ENCODE data around the gene RETREG2. TPM values are rescaled to one million over a fixed set of nuclear protein-coding genes. Genes with fewer than 3 reads are reported as not detected.

The RETREG2 gene
- total RNA-seq, 1 experiment from 2014 or later: 49.3 TPM

- Mint-ChIP-seq H3K9me3 (ENCODE audit: unreplicated experiment) (no peaks in the 10 kb centered on the region), H3K27ac (ENCODE audit: low read depth, unreplicated experiment) (peak within 1 kb of the TSS; percentile 99), H3K36me3 (ENCODE audit: insufficient read depth, unreplicated experiment) (peaks cover 67% of the 10 kb centered on the region), H3K27me3 (ENCODE audit: insufficient read depth, unreplicated experiment) (no peaks in the 10 kb centered on the region), H3K4me1 (ENCODE audit: insufficient read depth, unreplicated experiment) (peaks cover 12% of the 10 kb centered on the region), H3K4me3 (ENCODE audit: unreplicated experiment) (peak within 1 kb of the TSS; percentile 100)
- ChIA-PET CTCF (interaction anchor here (0.6 to 4.9 kb wide), 9 partner anchors 12 to 342 kb away, joined by 3 to 41 read pairs (median 7); partner anchors contain the start of genes CNPPD1 and GLB1L), POLR2A (interaction anchor here (0.6 to 14.6 kb wide), 34 partner anchors 8 to 959 kb away, joined by 3 to 401 read pairs (median 5); partner anchors contain the start of genes AAMP, ABCB6, CNPPD1 and DNAJB2)
- TF ChIP-seq CTCF (IDR thresholded peaks at IDR 0.05; ENCODE audit: unreplicated experiment): no peak
- DNase-seq (ENCODE audit: unreplicated experiment): peak; percentile 100
- intact Hi-C loops (cut with micrococcal nuclease): loop anchor here (1.0 to 2.0 kb wide), 4 partner anchors 15 to 65 kb away; partner anchors contain the start of genes DNAJB2, GLB1L and STK16
- no TSS peak for BruUV-seq (replicated peaks)
These were observed 51.4 kb downstream of the RETREG2 start, which contains the start of the genes ANKZF1 and ATG9A for GRCh38 chr2:219229305-219230058. ANKZF1 (plus strand) TSS chr2:219229806; CDS start chr2:219230258, 452 bp downstream. ATG9A (minus strand) TSS chr2:219229636; CDS start chr2:219228024, 1,612 bp downstream.

GRCh38 chr2:219230059-219230540 is 52.0 kb downstream of the RETREG2 start:
- ChIA-PET CTCF (interaction anchor here (0.6 to 4.9 kb wide), 12 partner anchors 12 to 513 kb away, joined by 3 to 41 read pairs (median 5); partner anchors contain the start of genes CNPPD1 and GLB1L), POLR2A (interaction anchor here (0.6 to 14.6 kb wide), 33 partner anchors 8 to 960 kb away, joined by 3 to 401 read pairs (median 5); partner anchors contain the start of genes AAMP, ABCB6, CNPPD1 and DNAJB2)
- H3K4me1 Mint-ChIP-seq (ENCODE audit: insufficient read depth, unreplicated experiment): peaks cover 12% of the 10 kb centered on the region
- H3K9me3 Mint-ChIP-seq (ENCODE audit: unreplicated experiment): no peaks in the 10 kb centered on the region
- H3K27ac Mint-ChIP-seq (ENCODE audit: low read depth, unreplicated experiment): peak overlapping the region; percentile 99
- BruUV-seq (replicated peaks): TSS peak; percentile 63
- H3K27me3 Mint-ChIP-seq (ENCODE audit: insufficient read depth, unreplicated experiment): no peaks in the 10 kb centered on the region
- peak; percentile 49 for DNase-seq (ENCODE audit: unreplicated experiment)
- TF ChIP-seq CTCF (IDR thresholded peaks at IDR 0.05; ENCODE audit: unreplicated experiment): no peak
- intact Hi-C loops (cut with micrococcal nuclease): loop anchor here (2.0 kb wide), 1 partner anchor 15 kb away; the partner anchor contains the start of genes GLB1L and STK16
- H3K36me3 Mint-ChIP-seq (ENCODE audit: insufficient read depth, unreplicated experiment): peaks cover 67% of the 10 kb centered on the region
- peak overlapping the region; percentile 100 for H3K4me3 Mint-ChIP-seq (ENCODE audit: unreplicated experiment)

- H3K9me3 Mint-ChIP-seq (ENCODE audit: unreplicated experiment): no peaks in the 10 kb centered on the region
- TF ChIP-seq CTCF (IDR thresholded peaks at IDR 0.05; ENCODE audit: unreplicated experiment): no peak
- intact Hi-C loops (cut with micrococcal nuclease): no loop called here
- peaks cover 68% of the 10 kb centered on the region for H3K36me3 Mint-ChIP-seq (ENCODE audit: insufficient read depth, unreplicated experiment)
- CTCF ChIA-PET: interaction anchor here (0.6 to 1.7 kb wide), 3 partner anchors 25 to 65 kb away, joined by 3 to 6 read pairs (median 6); no protein-coding TSS in a partner anchor
- H3K27ac Mint-ChIP-seq (ENCODE audit: low read depth, unreplicated experiment): no peak overlapping the region
- no peaks in the 10 kb centered on the region for H3K27me3 Mint-ChIP-seq (ENCODE audit: insufficient read depth, unreplicated experiment)
- H3K4me3 Mint-ChIP-seq (ENCODE audit: unreplicated experiment): no peak overlapping the region
- DNase-seq (ENCODE audit: unreplicated experiment): no peak
- H3K4me1 Mint-ChIP-seq (ENCODE audit: insufficient read depth, unreplicated experiment): no peaks in the 10 kb centered on the region
- BruUV-seq (replicated peaks): no TSS peak
- POLR2A ChIA-PET: interaction anchor here (1.2 to 14.6 kb wide), 2 partner anchors 16 kb away, joined by 3 to 401 read pairs; partner anchors contain the start of genes GLB1L, STK16, TUBA4A and TUBA4B
These were observed 56.3 kb downstream of the RETREG2 start for GRCh38 chr2:219234331-219234730.

Other genes with a start within 250 kb of the RETREG2 start
- not detected in 2 replicates for gene CDK5R2, start 218.6 kb upstream of the RETREG2 start, total RNA-seq (2022)
- gene FEV, start 193.1 kb upstream of the RETREG2 start, total RNA-seq (2022): not detected in 2 replicates
- not detected in 2 replicates for gene CRYBA2, start 184.9 kb upstream of the RETREG2 start, total RNA-seq (2022)
- not detected in 2 replicates for gene CFAP65, start 136.8 kb upstream of the RETREG2 start, total RNA-seq (2022)
- gene IHH, start 117.4 kb upstream of the RETREG2 start, total RNA-seq (2022): not detected in 2 replicates
- 7.5 and 11.5 TPM in 2 replicates for gene NHEJ1, start 17.5 kb upstream of the RETREG2 start, total RNA-seq (2022)
- gene SLC23A3, start 8.2 kb upstream of the RETREG2 start, total RNA-seq (2022): 1.7 and 2.6 TPM in 2 replicates
- 33.9 and 39.1 TPM in 2 replicates for gene CNPPD1, start 1.4 kb upstream of the RETREG2 start, total RNA-seq (2022)
- gene ZFAND2B, start 28.5 kb downstream of the RETREG2 start, total RNA-seq (2022): 61.0 and 73.1 TPM in 2 replicates
- gene ABCB6, start 40.7 kb downstream of the RETREG2 start, total RNA-seq (2022): 13.8 and 18.8 TPM in 2 replicates
- 52.1 and 60.8 TPM in 2 replicates for gene ATG9A, start 51.4 kb downstream of the RETREG2 start, total RNA-seq (2022)
- 45.5 and 45.6 TPM in 2 replicates for gene ANKZF1, start 51.5 kb downstream of the RETREG2 start, total RNA-seq (2022)
- 4.9 and 7.5 TPM in 2 replicates for gene GLB1L, start 67.2 kb downstream of the RETREG2 start, total RNA-seq (2022)
- gene STK16, start 67.2 kb downstream of the RETREG2 start, total RNA-seq (2022): 33.4 and 42.7 TPM in 2 replicates
- not detected in 2 replicates for gene TUBA4B, start 75.0 kb downstream of the RETREG2 start, total RNA-seq (2022)
- 37.2 and 80.5 TPM in 2 replicates for gene TUBA4A, start 75.6 kb downstream of the RETREG2 start, total RNA-seq (2022)
- 58.2 and 59.8 TPM in 2 replicates for gene DNAJB2, start 101.1 kb downstream of the RETREG2 start, total RNA-seq (2022)
- gene PTPRN, start 131.1 kb downstream of the RETREG2 start, total RNA-seq (2022): not detected in 2 replicates
- not detected in 2 replicates for gene RESP18, start 154.5 kb downstream of the RETREG2 start, total RNA-seq (2022)
- 81.3 and 81.5 TPM in 2 replicates for gene DNPEP, start 209.6 kb downstream of the RETREG2 start, total RNA-seq (2022)
- not detected in 2 replicates for gene DES, start 240.1 kb downstream of the RETREG2 start, total RNA-seq (2022)